ENCODE measurements around the gene RAB34. TPM values are rescaled to one million over a fixed set of nuclear protein-coding genes. Genes with fewer than 3 reads are reported as not detected.
"Not testable (repeated sequence)": the region's sequence is repeated elsewhere in the genome, so short reads cannot be mapped to it uniquely, and the experiment has no call there.

Gene RAB34
- polyA plus RNA-seq, 6 donors from 2014 or later, result 11.6 to 22.6 (median 18.2) TPM

DNA sequence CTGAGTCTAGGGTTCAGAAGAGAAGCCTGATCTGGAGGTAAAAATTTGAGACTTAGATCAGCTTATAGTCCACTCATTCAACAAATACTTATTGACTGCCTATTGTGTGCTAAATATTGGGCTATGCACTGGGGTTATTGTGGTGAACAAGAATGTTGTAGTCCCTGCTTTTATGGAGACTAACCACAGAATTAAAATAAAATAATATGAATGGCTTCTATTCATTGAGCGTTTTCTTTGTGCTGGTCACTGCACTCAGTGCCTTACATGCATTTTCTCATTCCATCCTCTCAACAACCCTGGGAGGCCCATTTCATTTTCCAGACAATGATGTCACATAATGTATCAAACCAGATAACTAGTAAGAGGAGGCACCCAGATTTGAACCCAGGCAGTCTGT, 15.7 kb upstream of the RAB34 start:
- H3K27ac Mint-ChIP-seq, result peak overlapping the region in 2 of 6 donors; percentile 22 to 54
- H3K4me1 Mint-ChIP-seq, result peaks cover 26 to 69% (median 58%) of the 10 kb centered on the region in 3 donors
- peaks cover 0 to under 1% of the 10 kb centered on the region in 2 donors for H3K36me3 Mint-ChIP-seq
- ATAC-seq (ENCODE audit: low read depth in 2 of 2) (no peak), DNase-seq (no peak)
- peak overlapping the region in 3 of 8 donors; percentile 13 to 51 (median 37) for H3K4me3 Mint-ChIP-seq
- no peaks in the 10 kb centered on the region for H3K27me3 Mint-ChIP-seq
- no peaks in the 10 kb centered on the region for H3K9me3 Mint-ChIP-seq

DNA sequence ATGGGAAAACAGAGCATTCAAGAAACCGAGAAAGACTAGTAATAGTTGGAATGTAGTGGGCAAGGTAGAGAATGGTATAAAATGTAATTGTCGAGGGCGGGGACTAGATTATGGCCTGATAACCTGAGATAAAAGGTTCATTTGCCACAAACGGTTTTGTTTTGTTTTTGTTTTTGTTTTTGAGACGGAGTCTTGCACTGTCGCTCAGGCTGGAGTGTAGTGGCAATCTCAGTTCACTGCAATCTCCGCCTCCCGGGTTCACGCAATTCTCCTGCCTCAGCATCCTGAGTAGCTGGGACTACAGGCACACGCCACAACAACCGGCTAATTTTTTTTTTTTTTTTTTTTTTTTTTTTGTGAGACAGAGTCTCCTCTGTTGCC, 12.3 kb upstream of the RAB34 start:
- ATAC-seq (ENCODE audit: low read depth in 2 of 2) (no peak), DNase-seq (no peak)
- peak overlapping the region in 5 of 8 donors; percentile 18 to 100 (median 97) for H3K4me3 Mint-ChIP-seq
- no peaks in the 10 kb centered on the region for H3K9me3 Mint-ChIP-seq
- peak overlapping the region in 5 of 6 donors; percentile 17 to 100 (median 82) for H3K27ac Mint-ChIP-seq
- peaks cover 47 to 62% (median 62%) of the 10 kb centered on the region in 3 donors for H3K4me1 Mint-ChIP-seq
- no peaks in the 10 kb centered on the region for H3K27me3 Mint-ChIP-seq
- no peaks in the 10 kb centered on the region for H3K36me3 Mint-ChIP-seq

DNA sequence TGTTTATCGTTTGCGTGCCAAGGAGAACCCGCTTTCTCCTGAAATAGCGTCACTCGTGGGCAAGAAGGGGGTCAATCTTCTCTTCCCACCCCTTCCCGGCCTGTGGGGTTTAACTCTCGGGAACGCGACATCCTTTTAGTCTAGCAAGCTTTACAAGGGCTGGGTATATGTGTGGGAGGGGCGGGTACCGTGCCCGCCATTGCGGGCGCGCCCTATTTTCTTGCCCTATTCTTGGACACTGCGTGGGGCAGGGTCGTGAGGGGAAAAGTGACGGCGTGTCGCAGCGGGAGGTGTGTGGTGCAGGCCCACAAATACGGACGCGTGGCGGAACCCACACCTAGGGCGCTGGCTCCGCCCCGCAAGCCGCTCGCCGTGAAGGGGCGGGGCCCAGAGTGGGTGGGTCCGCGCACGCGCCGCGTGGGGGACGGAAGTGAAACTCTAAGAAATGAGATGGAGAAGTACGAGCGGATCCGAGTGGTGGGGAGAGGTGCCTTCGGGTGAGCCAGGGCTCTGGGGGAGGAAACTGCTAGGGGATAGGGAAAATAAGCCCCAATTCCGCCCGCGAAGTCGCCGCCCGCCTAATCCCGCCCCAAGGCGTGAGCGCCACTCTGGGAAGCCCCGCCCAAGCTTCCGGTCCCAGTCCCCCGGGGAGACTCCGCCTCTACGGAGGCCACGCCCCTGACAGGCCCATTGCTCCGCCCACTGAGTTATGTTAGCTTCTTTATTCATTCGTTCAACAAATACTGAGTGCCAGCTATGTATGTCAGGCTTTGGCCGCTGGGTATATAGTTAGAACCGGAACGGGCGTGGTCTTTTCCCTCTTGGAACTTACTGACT, 10.9 kb upstream of the RAB34 start, which contains the start of gene NEK8:
Gene NEK8 (plus strand): TSS at position 425 of the 837 bp plus-strand sequence. CDS start 26 bp downstream, at position 451.
- no peaks in the 10 kb centered on the region for H3K27me3 Mint-ChIP-seq
- peak within 1 kb of the TSS; percentile 95 to 100 (median 97) for H3K4me3 Mint-ChIP-seq
- H3K36me3 Mint-ChIP-seq, result peaks cover 6 to 10% of the 10 kb centered on the region in 2 donors
- peak within 1 kb of the TSS; percentile 99 to 100 (median 100) for H3K27ac Mint-ChIP-seq
- ATAC-seq (ENCODE audit: low read depth in 2 of 2) (peak; percentile 62 to 64), DNase-seq (peak; percentile 99)
- H3K4me1 Mint-ChIP-seq, result peaks cover 55 to 61% (median 57%) of the 10 kb centered on the region in 3 donors
- no peaks in the 10 kb centered on the region for H3K9me3 Mint-ChIP-seq

DNA sequence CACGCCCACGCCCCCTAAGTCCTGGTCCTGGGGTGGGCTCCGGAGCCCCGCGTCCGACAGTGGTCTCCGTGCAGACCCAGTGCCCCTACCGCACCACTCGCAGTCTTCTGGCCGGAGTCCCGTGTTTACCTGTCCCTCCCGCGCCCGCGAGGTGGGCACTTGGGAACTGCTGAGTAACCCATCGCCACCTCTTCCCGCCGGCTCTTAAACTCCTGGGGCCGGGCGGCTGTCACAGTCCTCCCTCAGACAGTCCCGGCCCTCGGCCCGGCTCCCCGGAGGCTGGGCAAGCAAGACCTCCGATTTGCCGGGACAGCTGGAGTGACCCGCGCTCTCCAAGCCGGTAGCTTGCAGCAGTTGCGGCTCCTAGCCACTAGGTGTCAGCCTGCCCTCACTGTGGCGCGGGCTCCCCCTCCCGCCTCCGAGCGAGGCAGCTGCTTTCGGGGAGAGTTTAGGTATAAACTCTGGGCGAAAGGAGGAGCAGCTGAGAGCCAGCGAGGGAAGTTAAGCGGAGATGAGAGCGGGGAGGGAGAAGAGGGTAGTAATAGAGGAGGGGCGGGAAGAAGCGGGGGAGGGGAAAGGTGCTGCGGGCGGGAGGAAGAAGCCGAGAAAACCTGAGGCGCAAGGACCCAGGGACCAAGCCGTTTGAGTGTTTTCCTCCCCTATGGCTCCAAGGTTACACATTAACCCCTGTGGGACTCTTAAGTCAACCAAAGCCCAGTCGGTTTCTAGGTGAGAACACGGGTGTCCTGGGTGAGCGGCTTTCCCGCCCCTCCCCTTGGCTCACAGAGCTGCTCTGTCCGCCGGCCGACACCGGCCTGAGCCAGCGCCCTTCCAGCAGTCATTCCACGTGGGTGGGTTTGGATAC, 9.2 kb upstream of the RAB34 start:
- H3K27ac Mint-ChIP-seq, result peak overlapping the region; percentile 99 to 100 (median 100)
- DNase-seq, result peak; percentile 89

DNA sequence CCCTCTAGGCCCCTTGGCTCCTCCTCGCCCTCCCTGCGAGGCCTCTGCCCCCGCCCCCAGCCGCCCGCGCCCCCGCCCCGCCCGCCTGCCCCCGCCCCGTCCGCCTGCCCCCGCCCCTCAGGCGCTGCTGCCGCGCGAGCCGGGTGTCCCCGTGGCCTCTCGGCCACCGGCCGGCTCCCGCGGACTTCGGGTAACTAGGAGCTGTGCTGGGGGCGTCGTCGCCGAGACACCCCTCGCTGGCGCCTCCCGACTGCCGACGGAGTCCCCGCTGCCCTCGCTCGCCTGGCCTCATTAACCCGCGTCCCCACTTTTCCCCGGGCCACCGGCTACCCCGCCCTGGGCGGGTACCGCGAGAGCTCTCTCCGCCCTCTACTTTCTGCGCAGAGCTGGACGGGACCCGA, 8.6 kb upstream of the RAB34 start, which contains the start of gene TLCD1:
Gene TLCD1 (minus strand): TSS at position 8 of the 401 bp plus-strand sequence. CDS start 136 bp downstream, outside the sequence.
- Mint-ChIP-seq H3K9me3 (no peaks in the 10 kb centered on the region), H3K4me1 (peaks cover 55 to 71% (median 58%) of the 10 kb centered on the region in 3 donors), H3K4me3 (peak within 1 kb of the TSS; percentile 95 to 100 (median 97)), H3K36me3 (peaks cover 6 to 10% of the 10 kb centered on the region in 2 donors), H3K27me3 (no peaks in the 10 kb centered on the region), H3K27ac (peak within 1 kb of the TSS; percentile 99 to 100 (median 100))
- ATAC-seq (ENCODE audit: low read depth in 2 of 2) (peak; percentile 20 to 24), DNase-seq (peak; percentile 71)

More for the DNA sequence above, 9.2 kb upstream of the RAB34 start:
- Mint-ChIP-seq H3K36me3 (peaks cover 6 to 10% of the 10 kb centered on the region in 2 donors), H3K27me3 (no peaks in the 10 kb centered on the region), H3K4me1 (peaks cover 52 to 68% (median 58%) of the 10 kb centered on the region in 3 donors), H3K9me3 (no peaks in the 10 kb centered on the region), H3K4me3 (peak overlapping the region; percentile 95 to 100 (median 97))
- peak; percentile 29 to 30 for ATAC-seq (ENCODE audit: low read depth in 2 of 2)

DNA sequence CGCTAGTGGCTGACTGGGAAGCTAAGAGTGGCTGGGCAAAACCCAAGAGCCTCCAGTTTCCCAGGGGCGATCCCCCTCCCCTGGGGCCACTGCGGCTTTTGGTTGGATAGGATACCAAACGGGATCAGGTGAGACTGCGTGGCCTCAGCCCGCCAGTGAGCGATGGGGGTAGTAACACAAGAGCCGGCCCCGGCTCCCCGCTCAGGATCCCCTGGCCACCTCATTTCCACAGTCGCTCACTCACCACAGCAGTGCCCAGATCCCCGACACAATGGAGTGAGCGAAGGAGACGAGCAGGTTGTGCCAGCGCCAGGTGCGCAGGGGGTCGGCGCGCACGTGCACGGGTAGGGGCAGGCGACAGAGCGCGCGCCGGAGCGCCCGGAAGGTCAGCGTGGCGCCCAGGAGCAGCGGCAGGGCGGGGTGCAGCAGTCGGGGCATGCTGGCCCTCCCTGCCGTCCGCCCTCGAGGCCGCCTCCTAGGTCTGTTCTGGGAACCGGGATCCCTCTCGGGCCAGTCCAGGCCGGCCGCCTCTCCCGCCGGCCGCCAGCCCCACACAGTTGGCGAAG, 8.1 kb upstream of the RAB34 start:
- ATAC-seq (ENCODE audit: low read depth in 2 of 2), result no peak
- Mint-ChIP-seq H3K4me3 (peak overlapping the region; percentile 80 to 100 (median 88)), H3K36me3 (peaks cover 6 to 10% of the 10 kb centered on the region in 2 donors), H3K4me1 (peaks cover 56 to 71% (median 59%) of the 10 kb centered on the region in 3 donors), H3K27ac (peak overlapping the region in 5 of 6 donors; percentile 22 to 92 (median 82)), H3K27me3 (no peaks in the 10 kb centered on the region), H3K9me3 (no peaks in the 10 kb centered on the region)
- DNase-seq, result no peak

DNA sequence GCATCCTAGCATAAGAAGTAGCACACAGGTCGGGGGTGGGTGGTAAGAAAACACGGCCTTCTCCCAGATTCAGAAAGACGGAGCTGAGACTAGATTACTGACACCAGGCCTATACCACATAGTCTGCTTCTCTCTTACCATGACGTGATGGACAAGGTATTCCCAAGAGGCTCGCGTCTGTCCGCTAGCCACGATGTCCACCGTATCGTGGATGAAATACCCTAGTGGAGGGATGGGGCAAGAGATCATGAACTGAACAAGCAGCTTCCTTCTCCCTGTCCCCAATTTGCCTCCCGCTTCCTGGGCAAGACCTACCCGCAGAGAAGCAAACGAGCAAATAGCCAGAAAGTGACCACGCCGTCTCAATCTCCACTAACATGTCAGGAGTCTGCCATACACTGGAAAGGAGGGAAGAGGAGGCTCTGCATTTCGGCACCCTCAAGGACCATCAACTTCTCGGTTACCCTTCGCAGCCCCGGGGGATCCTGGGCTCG, 7.5 kb upstream of the RAB34 start:
- H3K36me3 Mint-ChIP-seq, result peaks cover 10 to 11% of the 10 kb centered on the region in 2 donors
- peak overlapping the region; percentile 69 to 92 (median 82) for H3K27ac Mint-ChIP-seq
- no peaks in the 10 kb centered on the region for H3K27me3 Mint-ChIP-seq
- peak overlapping the region; percentile 80 to 100 (median 86) for H3K4me3 Mint-ChIP-seq
- H3K9me3 Mint-ChIP-seq, result no peaks in the 10 kb centered on the region
- H3K4me1 Mint-ChIP-seq, result peaks cover 56 to 75% (median 64%) of the 10 kb centered on the region in 3 donors
- ATAC-seq (ENCODE audit: low read depth in 2 of 2), result no peak
- DNase-seq, result no peak

DNA sequence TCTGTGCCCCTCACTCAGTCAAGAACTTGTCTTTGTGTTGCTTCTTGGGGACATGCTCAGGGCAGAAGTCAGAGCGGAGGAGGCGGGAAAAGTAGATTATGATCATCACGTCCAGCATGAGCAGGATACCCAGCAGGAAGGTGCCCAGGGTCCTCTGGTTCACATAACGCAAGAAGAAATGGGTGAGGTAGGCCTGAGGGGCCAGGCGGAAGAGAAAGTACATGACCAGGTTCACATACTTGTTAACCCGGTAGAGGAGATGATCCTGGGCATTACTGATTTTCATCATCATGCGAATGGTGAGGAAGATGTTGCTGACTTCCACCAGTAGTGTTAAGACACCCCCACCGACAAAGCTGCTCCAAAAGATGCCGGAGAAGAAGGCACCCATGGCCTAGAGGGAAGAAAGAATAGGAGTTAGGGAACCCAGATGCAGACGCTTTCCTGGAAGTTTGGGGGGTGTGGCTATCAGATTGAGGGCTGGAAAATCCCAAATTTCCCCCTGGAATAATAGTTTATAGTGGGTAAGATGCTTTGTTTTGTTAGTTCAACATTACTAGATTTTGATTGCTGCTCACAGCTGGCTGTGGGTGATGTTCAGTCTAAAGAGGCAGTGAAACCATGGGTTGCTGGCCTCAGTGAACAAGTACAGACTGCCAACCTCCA, 7.0 kb upstream of the RAB34 start:
- Mint-ChIP-seq H3K27ac (peak overlapping the region; percentile 16 to 92 (median 80)), H3K36me3 (peaks cover 10 to 16% of the 10 kb centered on the region in 2 donors), H3K4me3 (peak overlapping the region; percentile 80 to 100 (median 86)), H3K4me1 (peaks cover 58 to 77% (median 65%) of the 10 kb centered on the region in 3 donors), H3K9me3 (no peaks in the 10 kb centered on the region), H3K27me3 (no peaks in the 10 kb centered on the region)
- ATAC-seq (ENCODE audit: low read depth in 2 of 2), result no peak
- DNase-seq, result no peak

DNA sequence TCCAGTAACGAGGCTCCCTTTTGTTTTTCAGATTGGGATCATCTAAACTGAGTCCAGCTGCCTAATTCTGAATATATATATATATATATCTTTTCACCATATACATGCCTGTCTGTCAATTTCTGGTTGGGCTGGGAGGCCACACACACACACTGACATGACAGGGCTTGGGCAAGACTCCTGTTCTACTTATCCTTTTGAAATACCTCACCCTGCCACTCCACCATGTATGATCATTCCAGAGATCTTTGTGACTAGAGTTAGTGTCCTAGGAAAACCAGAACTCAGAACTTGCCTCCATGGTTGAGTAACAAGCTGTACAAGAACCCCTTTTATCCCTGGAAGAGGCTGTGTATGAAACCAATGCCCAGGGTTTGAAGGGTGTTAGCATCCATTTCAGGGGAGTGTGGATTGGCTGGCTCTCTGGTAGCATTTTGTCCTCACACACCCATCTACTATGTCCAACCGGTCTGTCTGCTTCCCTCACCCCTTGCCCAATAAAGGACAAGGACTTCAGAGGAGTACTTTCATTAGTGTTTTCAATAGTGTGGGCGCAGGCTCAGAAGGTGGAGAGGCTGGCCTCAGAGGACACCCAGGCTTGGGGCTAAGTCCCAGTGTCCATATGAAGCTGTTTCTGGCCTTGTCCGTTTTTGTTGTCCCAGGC, 6.3 kb upstream of the RAB34 start:
- H3K36me3 Mint-ChIP-seq, result peaks cover 10 to 16% of the 10 kb centered on the region in 2 donors
- H3K4me3 Mint-ChIP-seq, result peak overlapping the region in 5 of 8 donors; percentile 61 to 100 (median 84)
- peaks cover 59 to 75% (median 65%) of the 10 kb centered on the region in 3 donors for H3K4me1 Mint-ChIP-seq
- not testable (repeated sequence) for H3K9me3 Mint-ChIP-seq; H3K27me3 Mint-ChIP-seq; DNase-seq; ATAC-seq (ENCODE audit: low read depth in 2 of 2)
- H3K27ac Mint-ChIP-seq, result peak overlapping the region in 3 of 6 donors; percentile 57 to 92 (median 84)

DNA sequence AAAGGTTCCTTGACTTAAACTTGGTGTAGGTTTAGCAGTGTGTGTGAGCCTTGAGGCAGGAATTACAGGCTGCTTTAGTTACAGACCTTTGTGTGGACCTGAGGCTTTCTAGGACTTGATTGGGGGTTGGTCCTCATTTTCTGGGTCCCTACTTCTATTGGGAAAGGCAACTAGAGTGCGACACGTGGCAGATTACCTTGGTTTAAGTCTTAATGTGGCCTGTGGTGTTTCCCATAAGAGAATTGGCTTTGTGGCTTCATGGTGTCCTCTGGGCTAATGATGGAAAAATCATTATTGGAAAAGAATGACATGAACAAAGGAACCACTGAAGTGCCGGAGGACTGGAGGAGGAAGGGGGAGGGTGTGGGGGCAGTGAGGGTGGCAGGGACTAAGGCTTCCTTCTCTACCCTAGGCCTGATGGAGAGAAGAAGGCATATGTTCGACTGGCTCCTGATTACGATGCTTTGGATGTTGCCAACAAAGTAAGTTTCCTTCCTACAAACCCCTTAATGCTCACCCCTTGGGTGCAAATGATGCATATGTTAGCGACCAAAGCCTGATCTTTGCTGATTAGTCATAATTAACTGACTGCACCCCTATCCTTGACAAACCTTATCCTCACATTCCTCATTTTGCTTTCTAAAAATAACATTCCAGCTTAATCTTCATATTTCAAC, 5.6 kb upstream of the RAB34 start:
- Mint-ChIP-seq H3K4me3 (peak overlapping the region in 6 of 8 donors; percentile 15 to 91 (median 28)), H3K27ac (peak overlapping the region in 2 of 6 donors; percentile 57 to 92), H3K9me3 (no peaks in the 10 kb centered on the region), H3K4me1 (peaks cover 59 to 74% (median 66%) of the 10 kb centered on the region in 3 donors), H3K27me3 (no peaks in the 10 kb centered on the region), H3K36me3 (peaks cover 10 to 16% of the 10 kb centered on the region in 2 donors)
- ATAC-seq (ENCODE audit: low read depth in 2 of 2), result no peak
- no peak for DNase-seq

DNA sequence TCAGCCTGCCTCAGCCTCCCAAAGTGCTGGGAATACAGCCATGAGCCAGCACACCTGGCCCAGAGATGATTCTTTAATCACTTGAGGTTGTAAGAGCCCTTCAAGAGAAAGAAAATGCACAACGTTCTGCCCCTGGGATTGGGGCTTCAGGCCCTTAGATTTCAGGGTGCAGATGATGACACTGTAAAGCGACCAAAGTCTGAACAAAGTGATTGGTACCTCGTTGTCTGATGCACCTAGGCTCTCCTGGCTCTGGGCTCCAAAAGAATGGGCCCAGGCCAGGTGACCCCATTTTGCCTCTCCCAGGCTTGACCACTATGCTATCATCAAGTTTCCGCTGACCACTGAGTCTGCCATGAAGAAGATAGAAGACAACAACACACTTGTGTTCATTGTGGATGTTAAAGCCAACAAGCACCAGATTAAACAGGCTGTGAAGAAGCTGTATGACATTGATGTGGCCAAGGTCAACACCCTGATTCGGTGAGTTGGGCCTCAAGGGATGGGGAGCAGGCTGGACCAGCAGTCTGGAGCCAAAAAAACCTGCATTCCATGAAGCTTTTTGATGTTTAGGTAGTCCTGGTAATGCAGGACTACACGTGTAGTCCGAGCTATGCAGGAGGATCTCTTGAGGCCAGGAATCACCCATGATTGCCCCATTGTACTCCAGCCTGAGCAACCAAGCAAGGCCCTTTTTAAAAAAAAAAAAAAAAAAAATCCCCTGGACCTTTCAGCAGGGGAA, 4.9 kb upstream of the RAB34 start:
- no peaks in the 10 kb centered on the region for H3K9me3 Mint-ChIP-seq
- no peaks in the 10 kb centered on the region for H3K27me3 Mint-ChIP-seq
- peaks cover 10 to 16% of the 10 kb centered on the region in 2 donors for H3K36me3 Mint-ChIP-seq
- ATAC-seq (ENCODE audit: low read depth in 2 of 2) (no peak), DNase-seq (no peak)
- H3K27ac Mint-ChIP-seq, result peak overlapping the region in 3 of 6 donors; percentile 38 to 83 (median 70)
- H3K4me3 Mint-ChIP-seq, result peak overlapping the region in 5 of 8 donors; percentile 19 to 95 (median 63)
- peaks cover 60 to 72% (median 66%) of the 10 kb centered on the region in 3 donors for H3K4me1 Mint-ChIP-seq

Data from naive B cell (primary cell).